CD4-positive, alpha-beta memory T cell (primary cell): ENCODE results near the gene KCNK2. TPM values are rescaled to one million over a fixed set of nuclear protein-coding genes. Genes with fewer than 3 reads are reported as not detected.
"Not testable (repeated sequence)": the region's sequence is repeated elsewhere in the genome, so short reads cannot be mapped to it uniquely, and the experiment has no call there.

Experiments
- CTCF ChIA-PET: fragments of 350-600 bp; sonication (Branson Sonifier 250); formaldehyde crosslinking; loops from one replicate; lab custom pipeline; 2021; ENCODE audit warnings: inconsistent platforms; ENCODE audit not compliant: partially characterized antibody; lab: Charles Lee
- POLR2A ChIA-PET: fragments of 350-600 bp; sonication (Branson Sonifier 250); formaldehyde crosslinking; loops from one replicate; lab custom pipeline; 2021; ENCODE audit not compliant: partially characterized antibody; lab: Charles Lee
- DNase-seq, 5 donors: peaks; one replicate each; pipeline versions ENCODE4 v3.0.0 to v3.0.0-alpha.2; 2020 to 2022; ENCODE audit warnings: mixed read lengths in 1 of 5
- H3K27ac ChIP-seq: one replicate; pipeline ENCODE4 v1.7.0; 2013; ENCODE audit warnings: low read depth, low read length
- H3K27me3 ChIP-seq: 2 replicates; pipeline ENCODE4 v1.7.0; 2013; ENCODE audit warnings: mild to moderate bottlenecking, low read length, moderate library complexity; ENCODE audit not compliant: insufficient read depth
- H3K36me3 ChIP-seq: 2 replicates; pipeline ENCODE4 v1.7.0; 2013; ENCODE audit warnings: mild to moderate bottlenecking, low read length, moderate library complexity; ENCODE audit not compliant: insufficient read depth
- H3K4me1 ChIP-seq: 2 replicates; pipeline ENCODE4 v1.7.0; 2013; ENCODE audit warnings: mild to moderate bottlenecking, low read length, moderate library complexity; ENCODE audit not compliant: insufficient read depth
- H3K4me3 ChIP-seq, 2 donors: one replicate each; pipeline ENCODE4 v1.7.0; 2013; ENCODE audit warnings: low read length in 2 of 2, mild to moderate bottlenecking in 1 of 2
- H3K9me3 ChIP-seq, 2 donors: one replicate each; pipeline ENCODE4 v1.7.0; 2013; ENCODE audit warnings: low read length in 2 of 2, control low read depth in 1 of 2; ENCODE audit not compliant: control insufficient read depth in 1 of 2
- H3K27ac Mint-ChIP-seq, 7 donors: one replicate each; pipeline ENCODE4 v1.8.0; 2020 to 2021; ENCODE audit warnings: mixed read lengths in 7 of 7, mild to moderate bottlenecking in 6 of 7, inconsistent platforms in 3 of 7, moderate library complexity in 3 of 7
- H3K27me3 Mint-ChIP-seq, 2 donors: one replicate each; pipeline ENCODE4 v1.8.0; 2020 to 2021; ENCODE audit warnings: mixed read lengths in 2 of 2
- H3K36me3 Mint-ChIP-seq, 2 donors: one replicate each; pipeline ENCODE4 v1.8.0; 2020 to 2021; ENCODE audit warnings: mixed read lengths in 2 of 2, inconsistent platforms in 1 of 2, mild to moderate bottlenecking in 1 of 2
- H3K4me1 Mint-ChIP-seq, 4 donors: one replicate each; pipeline ENCODE4 v1.8.0; 2020 to 2021; ENCODE audit warnings: mixed read lengths in 4 of 4, mild to moderate bottlenecking in 1 of 4
- H3K4me3 Mint-ChIP-seq, 8 donors: one replicate each; pipeline ENCODE4 v1.8.0; 2020 to 2021; ENCODE audit warnings: mixed read lengths in 8 of 8, mild to moderate bottlenecking in 7 of 8, moderate library complexity in 6 of 8, inconsistent platforms in 3 of 8
- H3K9me3 Mint-ChIP-seq, 8 donors: one replicate each; pipeline ENCODE4 v1.8.0; 2020 to 2021; ENCODE audit warnings: mixed read lengths in 8 of 8, mild to moderate bottlenecking in 5 of 8, inconsistent platforms in 3 of 8, moderate library complexity in 1 of 8
- intact Hi-C: fragments of 100-400 bp; cut with micrococcal nuclease; formaldehyde crosslinking; loops from one replicate; pipeline ENCODE4 v1.15.1; 2023
- polyA plus RNA-seq, 2 donors: library from polyadenylated mRNA; unstranded; fragments of 300-500 nt; fragmentation: Illumina TruSeq; gene quantifications; one replicate each; pipeline ENCODE4 v1.2.3, GENCODE V29; 2021
- total RNA-seq, 2 experiments: library from RNA; stranded (reverse); gene quantifications; one replicate each; pipeline ENCODE4 v1.2.3, GENCODE V29; 2021

The KCNK2 gene
- total and polyA plus RNA-seq, 4 experiments from 2014 or later = not detected

- no peaks in the 10 kb centered on the region for H3K36me3 ChIP-seq
- ChIA-PET CTCF (interaction anchor here (0.9 to 1.3 kb wide), 2 partner anchors 42 to 519 kb away, joined by 3 to 4 read pairs; no protein-coding TSS in a partner anchor), POLR2A (no interaction called here)
- H3K27me3 ChIP-seq = no peaks in the 10 kb centered on the region
- H3K4me1 ChIP-seq = no peaks in the 10 kb centered on the region
- no peak overlapping the region for H3K27ac ChIP-seq
- H3K4me3 ChIP-seq = no peak overlapping the region
- Mint-ChIP-seq H3K36me3 (no peaks in the 10 kb centered on the region), H3K4me3 (no peak overlapping the region), H3K9me3 (peaks cover 0 to 11% (median 3%) of the 10 kb centered on the region in 8 donors), H3K27ac (no peak overlapping the region), H3K4me1 (no peaks in the 10 kb centered on the region), H3K27me3 (no peaks in the 10 kb centered on the region)
- no peaks in the 10 kb centered on the region for H3K9me3 ChIP-seq
- intact Hi-C loops = no loop called here
- no peak for DNase-seq
Measured at GRCh38 chr1:215147024-215147423, 64.5 kb downstream of the KCNK2 start.

GRCh38 chr1:215151841-215152549 is 69.5 kb downstream of the KCNK2 start:
- intact Hi-C loops = no loop called here
- DNase-seq = no peak

GRCh38 chr1:215156232-215156631 is 73.7 kb downstream of the KCNK2 start:
- H3K9me3 ChIP-seq = no peaks in the 10 kb centered on the region
- H3K9me3 Mint-ChIP-seq = peaks cover 0 to 4% (median 2%) of the 10 kb centered on the region in 8 donors
- no peaks in the 10 kb centered on the region for H3K36me3 Mint-ChIP-seq
- CTCF ChIA-PET = no interaction called here
- no peaks in the 10 kb centered on the region for H3K36me3 ChIP-seq
- no peaks in the 10 kb centered on the region for H3K27me3 Mint-ChIP-seq
- H3K27ac ChIP-seq = no peak overlapping the region
- H3K4me3 ChIP-seq = no peak overlapping the region
- H3K4me1 Mint-ChIP-seq = no peaks in the 10 kb centered on the region
- H3K27me3 ChIP-seq = no peaks in the 10 kb centered on the region
- no peak overlapping the region for H3K27ac Mint-ChIP-seq
- no peak for DNase-seq
- H3K4me3 Mint-ChIP-seq = no peak overlapping the region
- no peaks in the 10 kb centered on the region for H3K4me1 ChIP-seq
- POLR2A ChIA-PET = no interaction called here
- intact Hi-C loops = no loop called here

More at GRCh38 chr1:215151841-215152549, 69.5 kb downstream of the KCNK2 start:
- Mint-ChIP-seq H3K27ac (no peak overlapping the region), H3K27me3 (no peaks in the 10 kb centered on the region), H3K4me1 (no peaks in the 10 kb centered on the region), H3K4me3 (no peak overlapping the region), H3K9me3 (peaks cover 0 to 2% (median 0%) of the 10 kb centered on the region in 8 donors), H3K36me3 (no peaks in the 10 kb centered on the region)
- Histone ChIP-seq H3K27ac (no peak overlapping the region), H3K4me1 (no peaks in the 10 kb centered on the region), H3K9me3 (no peaks in the 10 kb centered on the region), H3K27me3 (no peaks in the 10 kb centered on the region), H3K4me3 (no peak overlapping the region), H3K36me3 (no peaks in the 10 kb centered on the region)
- POLR2A ChIA-PET = no interaction called here
- CTCF ChIA-PET = no interaction called here

GRCh38 chr1:215160351-215160750 is 77.8 kb downstream of the KCNK2 start:
- Mint-ChIP-seq H3K4me3 (no peak overlapping the region), H3K27ac (no peak overlapping the region), H3K9me3 (peaks cover 2 to 23% (median 10%) of the 10 kb centered on the region in 8 donors), H3K27me3 (no peaks in the 10 kb centered on the region), H3K36me3 (no peaks in the 10 kb centered on the region), H3K4me1 (no peaks in the 10 kb centered on the region)
- Histone ChIP-seq H3K9me3 (no peaks in the 10 kb centered on the region), H3K4me1 (no peaks in the 10 kb centered on the region), H3K27me3 (no peaks in the 10 kb centered on the region), H3K36me3 (no peaks in the 10 kb centered on the region), H3K4me3 (no peak overlapping the region), H3K27ac (no peak overlapping the region)
- CTCF ChIA-PET = no interaction called here
- intact Hi-C loops = no loop called here
- POLR2A ChIA-PET = no interaction called here
- no peak for DNase-seq

- DNase-seq, H3K4me3 Mint-ChIP-seq, H3K36me3 Mint-ChIP-seq, H3K27ac Mint-ChIP-seq, H3K36me3 ChIP-seq, H3K27me3 ChIP-seq, H3K4me3 ChIP-seq, POLR2A ChIA-PET, H3K27ac ChIP-seq, H3K4me1 Mint-ChIP-seq, intact Hi-C loops, H3K9me3 ChIP-seq, H3K27me3 Mint-ChIP-seq, CTCF ChIA-PET, H3K4me1 ChIP-seq: not testable (repeated sequence)
- H3K9me3 Mint-ChIP-seq = peaks cover 2 to 25% (median 8%) of the 10 kb centered on the region in 8 donors
Measured at GRCh38 chr1:215163144-215163543, 80.6 kb downstream of the KCNK2 start.

- no peak overlapping the region for H3K27ac ChIP-seq
- H3K4me1 Mint-ChIP-seq = no peaks in the 10 kb centered on the region
- no peak overlapping the region for H3K27ac Mint-ChIP-seq
- no peaks in the 10 kb centered on the region for H3K36me3 ChIP-seq
- POLR2A ChIA-PET = no interaction called here
- peaks cover 0 to 25% (median 8%) of the 10 kb centered on the region in 8 donors for H3K9me3 Mint-ChIP-seq
- no peaks in the 10 kb centered on the region for H3K4me1 ChIP-seq
- CTCF ChIA-PET = interaction anchor here (0.5 kb wide), 1 partner anchor 9 kb away, joined by 4 read pairs; no protein-coding TSS in a partner anchor
- no peaks in the 10 kb centered on the region for H3K36me3 Mint-ChIP-seq
- H3K9me3 ChIP-seq = no peaks in the 10 kb centered on the region
- H3K27me3 ChIP-seq = no peaks in the 10 kb centered on the region
- no peaks in the 10 kb centered on the region for H3K27me3 Mint-ChIP-seq
- DNase-seq = no peak
- no peak overlapping the region for H3K4me3 ChIP-seq
- intact Hi-C loops = no loop called here
- no peak overlapping the region for H3K4me3 Mint-ChIP-seq
Measured at GRCh38 chr1:215166886-215167285, 84.3 kb downstream of the KCNK2 start.

- ChIA-PET CTCF (no interaction called here), POLR2A (no interaction called here)
- H3K4me3 ChIP-seq = no peak overlapping the region
- intact Hi-C loops = no loop called here
- Mint-ChIP-seq H3K36me3 (peaks cover 0 to 1% of the 10 kb centered on the region in 2 donors), H3K4me1 (no peaks in the 10 kb centered on the region), H3K27ac (no peak overlapping the region), H3K4me3 (no peak overlapping the region), H3K27me3 (peaks cover 2 to 3% of the 10 kb centered on the region in 2 donors), H3K9me3 (peaks cover 4 to 38% (median 19%) of the 10 kb centered on the region in 8 donors)
- H3K9me3 ChIP-seq = no peaks in the 10 kb centered on the region
- no peak overlapping the region for H3K27ac ChIP-seq
- no peaks in the 10 kb centered on the region for H3K36me3 ChIP-seq
- H3K27me3 ChIP-seq = no peaks in the 10 kb centered on the region
- DNase-seq = no peak
- no peaks in the 10 kb centered on the region for H3K4me1 ChIP-seq
Measured at GRCh38 chr1:215181518-215181917, 99.0 kb downstream of the KCNK2 start.
